Measurements from ENCODE around the gene OBSCN.

DNA sequence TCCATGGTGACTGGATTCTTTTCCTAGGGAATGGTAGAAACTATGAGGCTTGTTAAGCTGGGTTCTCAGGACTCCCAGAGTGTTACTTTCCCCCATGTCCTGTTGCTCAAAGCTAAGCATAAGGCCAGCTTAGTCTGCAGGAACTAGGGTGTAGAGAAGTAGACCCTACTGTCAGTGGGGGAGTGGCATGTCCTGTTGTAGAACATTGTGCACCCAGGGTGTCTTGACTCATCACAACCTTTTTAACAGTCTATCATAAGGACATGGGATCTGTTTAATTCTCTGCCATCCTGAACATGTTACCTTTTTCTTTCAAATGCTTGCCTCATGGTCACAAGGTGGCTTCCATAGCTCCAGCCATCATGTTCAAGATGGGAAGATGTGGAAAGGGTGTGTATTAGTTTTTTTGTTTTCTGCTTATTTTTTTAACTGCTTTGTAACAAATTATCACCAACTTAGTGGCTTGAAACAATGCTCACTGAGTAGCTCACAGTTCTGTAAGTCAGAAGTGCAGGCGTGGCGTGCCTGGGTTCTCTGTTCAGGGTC, 17.4 kb downstream of the OBSCN start:
- TF ChIP-seq, protein P1, sequence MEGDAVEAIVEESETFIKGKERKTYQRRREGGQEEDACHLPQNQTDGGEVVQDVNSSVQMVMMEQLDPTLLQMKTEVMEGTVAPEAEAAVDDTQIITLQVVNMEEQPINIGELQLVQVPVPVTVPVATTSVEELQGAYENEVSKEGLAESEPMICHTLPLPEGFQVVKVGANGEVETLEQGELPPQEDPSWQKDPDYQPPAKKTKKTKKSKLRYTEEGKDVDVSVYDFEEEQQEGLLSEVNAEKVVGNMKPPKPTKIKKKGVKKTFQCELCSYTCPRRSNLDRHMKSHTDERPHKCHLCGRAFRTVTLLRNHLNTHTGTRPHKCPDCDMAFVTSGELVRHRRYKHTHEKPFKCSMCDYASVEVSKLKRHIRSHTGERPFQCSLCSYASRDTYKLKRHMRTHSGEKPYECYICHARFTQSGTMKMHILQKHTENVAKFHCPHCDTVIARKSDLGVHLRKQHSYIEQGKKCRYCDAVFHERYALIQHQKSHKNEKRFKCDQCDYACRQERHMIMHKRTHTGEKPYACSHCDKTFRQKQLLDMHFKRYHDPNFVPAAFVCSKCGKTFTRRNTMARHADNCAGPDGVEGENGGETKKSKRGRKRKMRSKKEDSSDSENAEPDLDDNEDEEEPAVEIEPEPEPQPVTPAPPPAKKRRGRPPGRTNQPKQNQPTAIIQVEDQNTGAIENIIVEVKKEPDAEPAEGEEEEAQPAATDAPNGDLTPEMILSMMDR (IDR thresholded peaks at IDR 0.05), result no peak
- no peak for TF ChIP-seq ZFX (IDR thresholded peaks at IDR 0.05; ENCODE audit: borderline replicate concordance)

Data from 22Rv1 (cell line).